Stimulated activated CD8-positive, alpha-beta memory T cell treated with anti-CD3 and anti-CD28 coated beads, Interleukin-7, amount 100 ng/mL, for 1 hour (primary cell): ENCODE measurements around the gene GALNT16.

Experiments
- DNase-seq, 2 donors: peaks; one replicate each; pipeline ENCODE4 v3.0.0-alpha.2; 2020; ENCODE audit warnings: low read depth in 2 of 2

The GALNT16 gene

DNA sequence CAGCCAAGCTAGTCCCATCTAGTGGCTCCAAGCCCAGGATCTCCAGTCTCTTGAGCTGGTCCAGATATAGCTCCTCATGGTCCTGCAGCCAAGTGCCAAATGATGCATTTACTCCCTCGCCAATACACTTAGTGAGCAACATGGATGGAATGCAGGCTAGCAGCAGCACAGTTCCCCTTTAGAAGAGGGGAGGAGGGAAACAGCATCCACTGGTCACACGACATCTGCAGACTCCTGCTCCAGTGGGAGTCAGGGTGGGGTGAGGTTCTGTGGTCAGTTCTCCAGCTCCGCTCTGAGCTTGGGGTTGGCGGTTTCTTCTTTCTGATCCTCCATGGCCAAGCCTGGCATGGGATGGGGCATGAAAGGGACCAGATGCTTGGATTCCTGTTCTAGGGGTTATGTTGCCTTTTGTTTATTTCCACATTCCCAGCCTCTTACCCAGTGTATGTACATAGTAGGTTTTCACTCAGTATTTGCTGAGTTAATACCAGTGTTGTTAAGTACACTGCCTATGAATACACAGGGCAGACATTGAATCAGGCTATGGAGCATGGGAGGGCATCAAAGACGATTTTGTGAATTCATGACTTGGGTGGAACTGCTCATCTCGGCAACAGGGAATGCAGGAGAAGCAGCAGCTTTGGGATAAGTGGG, 57.3 kb downstream of the GALNT16 start:
- DNase-seq = no peak

DNA sequence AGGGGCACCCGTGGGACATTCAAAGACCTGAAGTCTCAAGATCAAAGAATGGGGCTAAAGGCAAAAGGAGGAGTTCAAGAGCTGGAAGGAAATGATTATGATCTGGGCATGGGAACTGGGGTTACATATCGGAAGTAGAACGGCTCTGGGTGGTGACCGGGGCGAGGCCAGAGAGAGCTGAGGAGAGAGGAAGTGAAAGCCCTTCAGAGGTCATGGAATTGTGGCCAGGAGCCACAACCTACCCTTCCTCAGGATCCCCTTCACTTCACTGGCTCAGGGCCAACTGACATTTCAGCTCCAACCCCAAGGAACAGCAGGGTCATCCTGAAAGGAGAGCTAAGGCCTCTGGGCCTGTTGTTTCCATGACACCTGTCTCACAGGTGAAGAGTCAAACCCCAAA, 57.8 kb downstream of the GALNT16 start:
- no peak for DNase-seq

DNA sequence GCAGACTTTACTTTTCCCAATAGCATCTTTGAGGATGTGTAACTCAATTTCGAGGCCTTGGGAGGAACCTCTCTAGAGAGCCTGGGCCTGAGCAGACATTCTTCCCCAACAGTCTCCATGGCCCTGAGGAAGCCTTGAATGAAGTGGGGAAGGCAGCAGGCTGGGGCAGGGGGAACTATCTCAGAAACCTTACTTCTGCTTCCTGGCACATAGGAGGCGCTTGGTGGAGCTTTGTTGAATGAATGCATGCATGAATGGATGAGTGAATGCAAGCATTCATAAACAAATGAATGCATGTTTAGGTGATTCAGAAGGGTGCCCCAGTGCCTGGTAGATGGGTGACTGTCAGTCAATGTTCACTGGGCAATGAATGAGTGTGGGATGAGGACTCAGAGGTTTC, 58.3 kb downstream of the GALNT16 start:
- no peak for DNase-seq

DNA sequence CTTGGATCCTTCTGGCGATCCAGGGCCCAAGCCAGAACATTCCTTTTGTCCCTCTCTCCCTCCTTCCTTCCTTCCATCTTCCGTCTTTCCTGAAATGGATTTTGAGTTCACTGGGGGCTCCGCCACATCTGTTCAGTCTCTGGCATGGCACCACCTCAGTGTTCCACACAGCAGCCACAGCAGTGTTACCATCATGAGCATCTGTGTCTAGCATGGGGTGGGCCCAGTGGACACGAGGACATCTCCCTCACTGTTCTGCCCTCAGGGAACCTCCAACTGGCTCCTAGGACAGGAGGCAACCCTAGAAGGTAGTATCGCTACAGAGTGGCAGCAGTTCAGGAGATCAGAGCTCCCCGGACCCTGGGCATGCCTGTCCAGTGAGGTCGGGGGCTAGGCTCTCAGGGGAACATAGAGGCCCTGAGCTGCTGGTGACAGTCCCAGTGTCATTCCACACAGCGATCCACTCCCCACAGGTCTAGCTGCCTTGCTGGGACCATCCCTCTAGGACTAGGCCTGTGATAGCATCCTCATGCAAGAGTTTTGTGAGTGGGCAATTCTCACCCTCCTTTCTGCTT, 59.0 kb downstream of the GALNT16 start:
- no peak for DNase-seq

DNA sequence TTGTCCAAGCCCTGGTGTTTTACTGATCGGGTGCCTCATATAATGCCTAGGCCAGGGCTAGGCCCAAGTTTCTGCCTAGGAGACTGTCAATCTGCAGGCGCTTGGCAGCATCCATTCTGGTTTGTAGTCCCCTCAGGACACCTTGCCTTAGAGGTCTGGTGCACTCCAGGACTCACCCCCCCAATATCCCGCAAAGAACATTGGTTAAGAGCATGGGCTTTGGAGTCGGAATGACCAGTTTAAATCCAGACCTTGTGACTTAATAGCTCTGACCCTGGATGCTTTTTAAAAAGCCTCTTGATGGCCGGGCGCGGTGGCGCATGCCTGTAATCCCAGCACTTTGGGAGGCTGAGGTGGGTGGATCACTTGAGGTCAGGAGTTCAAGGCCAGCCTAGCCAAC, 60.0 kb downstream of the GALNT16 start:
- DNase-seq = no peak

DNA sequence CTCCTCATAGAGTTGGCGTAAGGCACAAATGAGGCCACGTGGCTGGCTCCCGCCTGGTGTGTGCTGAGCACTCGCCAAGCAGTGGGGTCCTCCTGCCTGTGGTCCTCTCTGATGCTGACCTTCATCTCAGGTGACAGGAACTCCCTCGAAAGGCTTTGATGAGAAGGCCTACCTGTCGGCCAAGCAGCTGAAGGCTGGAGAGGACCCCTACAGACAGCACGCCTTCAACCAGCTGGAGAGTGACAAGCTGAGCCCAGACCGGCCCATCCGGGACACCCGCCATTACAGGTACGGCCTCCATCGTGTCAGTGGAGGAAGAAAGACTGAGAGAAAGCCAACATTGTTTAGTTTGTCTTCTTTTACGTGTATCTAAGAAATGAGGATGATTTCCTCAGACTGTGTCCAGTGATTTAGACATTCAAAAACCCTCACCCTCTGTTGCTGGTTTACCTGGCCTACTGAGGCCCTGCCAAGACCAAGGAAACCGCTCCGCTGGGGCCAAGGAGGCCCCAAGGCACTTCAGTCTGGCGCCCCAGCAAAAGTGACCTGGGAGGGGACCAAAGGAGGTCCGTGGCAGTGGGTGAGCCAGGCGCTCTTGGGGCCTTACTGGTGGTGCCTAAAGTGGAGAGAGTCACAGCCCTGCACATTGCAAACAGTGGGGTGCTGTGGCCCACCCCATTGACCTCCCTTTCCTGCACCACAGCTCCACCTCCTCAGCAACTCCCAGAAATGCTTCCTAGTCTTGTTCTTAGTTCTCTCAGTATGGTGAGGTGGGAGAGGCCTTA, 60.8 kb downstream of the GALNT16 start:
- no peak for DNase-seq

DNA sequence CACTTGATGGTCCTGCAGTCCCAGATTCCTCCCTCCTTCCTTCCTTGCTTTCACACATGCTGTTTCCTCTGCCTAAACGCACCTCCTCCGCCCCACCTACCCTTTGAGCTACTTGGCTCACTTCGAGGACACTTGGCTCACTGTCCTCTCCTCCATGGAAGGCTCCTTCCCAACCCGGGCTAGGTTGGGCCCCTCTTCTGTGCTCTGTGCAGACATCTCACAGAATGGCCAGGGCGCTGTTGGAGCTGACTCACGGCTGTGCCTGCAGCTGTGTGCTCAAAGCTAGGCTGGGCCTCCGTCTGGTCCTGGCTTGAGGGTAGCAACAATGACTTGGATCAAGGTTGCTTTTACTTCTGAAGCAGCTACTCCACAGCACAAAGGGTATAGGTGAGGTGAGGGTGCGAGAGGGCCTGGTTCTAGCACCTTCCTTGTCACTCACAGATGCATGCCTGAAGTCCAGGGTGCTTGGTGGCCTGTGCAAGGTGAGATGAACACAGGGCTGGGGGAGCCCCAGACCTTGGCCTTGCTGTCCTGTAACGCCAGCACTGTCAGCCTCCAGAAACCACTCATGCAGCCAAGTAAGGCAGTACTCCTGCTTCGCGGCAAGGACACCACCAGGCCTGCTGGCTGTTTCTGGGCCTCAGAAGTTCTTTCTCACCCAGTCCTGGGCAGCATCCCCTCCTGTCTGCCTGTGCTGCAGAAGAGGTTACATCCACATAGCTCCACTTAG, 61.8 kb downstream of the GALNT16 start:
- DNase-seq = no peak

DNA sequence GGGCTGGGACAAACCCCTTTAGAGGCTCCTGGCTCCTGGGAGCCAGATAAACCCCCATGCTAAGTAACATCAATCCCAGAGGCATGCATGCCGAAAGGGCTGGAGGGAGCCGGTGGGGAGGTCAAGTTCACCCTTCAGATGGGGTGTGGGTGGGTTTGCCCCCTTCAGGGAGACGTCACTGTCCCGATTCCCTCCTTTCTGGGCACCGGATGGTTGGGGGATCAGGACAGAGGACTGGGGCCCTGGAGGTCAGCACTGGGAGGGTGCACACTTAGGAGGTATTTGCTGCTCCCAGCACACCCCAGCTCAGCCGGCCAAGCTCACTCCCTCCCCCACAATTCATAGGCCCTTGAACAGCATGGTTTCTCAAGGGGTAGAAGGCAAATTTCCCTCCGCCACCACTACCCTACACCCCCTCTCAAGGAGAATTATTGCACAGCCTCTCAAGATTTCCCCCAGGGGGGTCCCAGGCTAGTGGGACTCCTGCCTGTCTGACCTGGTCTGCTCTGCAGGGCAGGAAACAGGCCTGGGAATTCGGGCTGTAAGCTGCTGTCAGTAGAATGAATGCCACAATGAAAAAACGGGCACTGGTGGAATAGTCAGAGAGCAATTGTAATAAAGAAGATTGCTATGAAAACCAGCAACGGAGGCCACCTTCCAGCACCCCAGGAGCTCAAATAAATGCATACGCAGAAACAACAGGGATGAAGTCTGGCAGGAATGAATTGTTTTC, 63.5 kb downstream of the GALNT16 start:
- no peak for DNase-seq

DNA sequence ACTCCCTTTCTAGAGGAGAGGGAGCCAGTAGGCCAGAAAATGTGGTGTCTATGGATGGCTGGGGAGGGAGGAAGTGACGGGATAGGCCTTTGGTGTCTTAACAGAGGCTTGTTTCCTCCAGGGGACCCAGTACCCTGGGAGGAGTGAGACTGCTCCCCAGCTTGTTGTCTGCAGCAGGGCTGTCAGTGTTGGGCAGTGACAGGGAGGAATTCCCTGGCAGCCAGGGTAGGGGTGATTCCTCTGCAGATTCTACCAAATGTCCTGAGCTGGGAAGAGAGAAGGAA, 64.0 kb downstream of the GALNT16 start:
- DNase-seq = no peak

DNA sequence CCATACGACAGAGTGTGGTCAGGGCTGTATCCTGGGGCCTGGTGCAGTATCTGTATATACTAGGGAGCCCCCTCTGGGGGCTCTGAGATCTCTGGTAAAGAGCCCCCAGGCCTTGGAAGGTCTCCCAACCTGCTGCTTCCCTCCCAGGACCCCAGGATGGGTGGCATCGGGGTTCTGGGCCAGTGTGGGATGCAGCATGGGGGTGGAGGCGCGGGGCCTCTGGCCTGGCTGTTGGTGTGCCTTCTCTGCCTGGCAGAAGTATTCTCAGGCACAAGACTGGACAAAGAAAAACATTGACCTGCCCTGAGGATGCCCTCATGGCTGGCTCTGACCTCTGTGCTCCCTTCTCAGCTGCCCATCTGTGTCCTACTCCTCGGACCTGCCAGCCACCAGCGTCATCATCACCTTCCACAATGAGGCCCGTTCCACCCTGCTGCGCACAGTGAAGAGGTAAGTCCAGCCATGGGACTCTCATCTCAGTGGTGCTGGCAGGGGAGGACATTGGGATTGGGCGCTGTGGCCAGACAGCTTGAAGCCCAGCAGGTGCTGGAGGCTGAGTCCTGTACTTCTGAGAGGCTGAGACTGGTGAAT, 64.5 kb downstream of the GALNT16 start:
- DNase-seq = no peak

DNA sequence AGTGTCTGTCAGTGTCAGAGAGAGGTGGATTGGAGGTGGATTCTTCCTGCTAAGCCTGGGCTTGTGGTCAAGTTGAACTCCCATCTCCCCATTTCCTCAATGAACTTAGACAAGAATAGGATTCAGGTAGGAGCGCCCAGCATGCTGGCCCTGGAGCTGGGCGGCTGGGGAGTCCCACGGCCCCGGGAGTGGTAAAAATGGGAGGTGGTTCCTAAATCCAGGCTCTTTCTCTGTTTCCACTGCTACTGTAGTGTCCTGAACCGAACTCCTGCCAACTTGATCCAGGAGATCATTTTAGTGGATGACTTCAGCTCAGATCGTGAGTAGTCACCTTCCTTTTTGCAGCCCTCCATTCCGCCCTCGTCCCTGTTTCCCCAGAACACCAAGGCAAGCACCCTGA, 65.1 kb downstream of the GALNT16 start:
- no peak for DNase-seq

DNA sequence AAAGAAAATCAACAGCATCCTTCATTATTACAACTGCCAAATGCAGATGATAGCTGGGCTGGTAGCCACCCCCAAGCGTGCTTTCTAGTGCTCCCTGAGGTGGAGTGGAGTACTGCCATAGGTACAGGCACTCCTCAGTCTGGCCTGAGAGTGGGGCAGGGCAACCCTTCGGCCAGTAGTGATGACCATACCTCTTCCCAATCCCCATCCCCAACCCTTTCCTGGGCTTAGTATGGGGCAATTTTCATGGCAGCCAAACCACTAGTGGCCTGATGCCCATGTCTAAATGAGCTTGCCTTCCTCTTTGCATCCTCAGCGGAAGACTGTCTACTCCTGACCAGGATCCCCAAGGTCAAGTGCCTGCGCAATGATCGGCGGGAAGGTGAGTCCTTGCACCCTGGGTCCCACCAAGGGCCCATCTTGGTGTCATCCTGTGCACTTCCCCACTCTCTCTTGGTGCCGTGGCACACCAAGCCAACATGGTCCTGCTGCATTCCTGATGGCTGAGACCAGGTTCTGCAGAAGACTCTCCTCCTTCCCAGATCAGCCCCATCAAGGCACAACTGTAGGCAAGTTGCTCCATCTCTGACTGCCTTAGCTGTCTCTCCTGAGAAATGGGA, 65.8 kb downstream of the GALNT16 start:
- no peak for DNase-seq

DNA sequence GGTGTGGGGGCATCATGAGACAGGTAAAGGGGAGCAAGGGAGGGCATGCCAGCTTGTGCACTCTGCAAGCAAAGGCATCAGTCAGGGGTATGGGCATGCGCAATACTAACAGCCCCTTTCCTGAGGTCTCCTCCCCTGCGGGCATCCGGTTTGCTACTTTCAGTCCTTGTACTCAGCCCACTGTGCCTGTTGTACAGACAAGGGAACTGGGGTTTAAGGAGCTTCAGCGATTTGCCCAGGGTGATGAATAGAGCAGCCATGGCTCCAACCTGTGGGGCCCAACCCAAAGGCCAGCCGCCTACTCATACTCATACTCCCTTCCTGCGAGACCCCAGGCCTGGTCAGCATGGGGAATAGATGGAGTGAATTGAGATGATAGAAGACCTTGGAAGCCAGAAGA, 66.7 kb downstream of the GALNT16 start:
- no peak for DNase-seq

DNA sequence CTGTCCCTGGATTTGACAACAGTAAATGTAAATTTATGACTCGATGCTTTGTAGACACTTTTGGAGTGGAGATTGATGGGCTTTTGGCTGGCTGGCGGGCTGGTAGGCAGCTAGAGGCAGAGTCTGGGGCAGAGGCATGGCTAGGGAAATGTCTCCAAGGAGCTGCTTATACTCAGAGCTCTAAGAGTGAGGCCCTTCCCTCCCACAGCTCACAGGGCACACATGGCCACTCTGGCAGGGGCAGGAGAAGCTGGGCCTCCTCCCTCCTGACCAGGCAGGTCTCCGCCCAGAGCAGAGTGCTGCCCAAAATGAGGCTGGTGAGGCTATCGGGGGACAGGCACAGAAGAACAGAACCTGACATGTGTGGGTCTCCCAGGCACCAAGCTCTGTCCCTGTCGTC, 67.5 kb downstream of the GALNT16 start:
- DNase-seq = no peak

DNA sequence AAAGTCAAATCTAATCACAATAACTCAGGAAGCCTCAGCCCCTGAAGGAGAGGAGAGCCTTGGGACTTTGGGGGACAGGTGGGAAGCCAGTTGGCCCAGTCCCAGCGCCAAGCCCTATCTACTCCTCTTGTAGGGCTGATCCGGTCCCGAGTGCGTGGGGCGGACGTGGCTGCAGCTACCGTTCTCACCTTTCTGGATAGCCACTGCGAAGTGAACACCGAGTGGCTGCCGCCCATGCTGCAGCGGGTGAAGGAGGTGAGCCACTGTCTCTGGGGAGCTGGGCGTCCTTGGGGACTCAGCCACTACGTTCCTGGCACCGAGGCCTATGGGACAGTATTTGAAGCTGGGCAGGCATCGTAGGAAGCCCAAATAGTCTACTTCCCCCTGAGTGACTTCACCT, 68.4 kb downstream of the GALNT16 start:
- DNase-seq = no peak

DNA sequence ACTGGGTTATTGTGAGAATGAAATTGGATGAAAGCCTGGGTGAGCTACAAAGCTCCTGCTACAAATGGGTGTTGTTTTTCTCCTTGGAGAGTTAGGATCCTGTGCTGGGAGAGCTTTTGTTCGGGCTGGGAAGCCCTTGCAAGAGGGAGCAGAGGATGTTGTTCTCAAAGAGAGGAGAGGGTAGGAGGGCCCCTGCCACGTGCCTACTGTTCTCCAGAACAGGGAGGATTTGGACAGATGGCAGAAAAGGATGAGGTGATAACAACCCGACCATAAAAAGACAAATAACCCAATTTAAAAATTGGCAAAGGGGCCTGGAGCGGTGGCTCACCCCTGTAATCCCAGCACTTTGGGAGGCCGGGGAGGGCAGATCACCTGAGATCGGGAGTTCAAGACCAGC, 68.8 kb downstream of the GALNT16 start:
- no peak for DNase-seq

DNA sequence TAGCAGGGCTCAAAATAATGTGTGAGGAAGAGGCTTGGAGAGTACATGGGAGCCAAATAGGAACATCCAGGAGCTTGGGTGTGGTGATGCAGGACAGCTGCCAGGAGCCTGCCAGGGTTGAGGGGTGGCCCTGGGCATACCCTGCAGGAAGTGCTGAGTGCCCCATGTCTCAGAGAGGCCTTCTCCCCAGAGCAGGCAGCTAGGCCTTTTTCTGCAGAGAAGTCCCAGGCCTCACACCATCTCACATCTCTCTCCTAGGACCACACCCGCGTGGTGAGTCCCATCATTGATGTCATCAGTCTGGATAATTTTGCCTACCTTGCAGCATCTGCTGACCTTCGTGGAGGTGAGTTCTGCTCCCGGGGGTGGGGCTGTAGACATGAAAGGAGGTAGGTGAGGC, 71.2 kb downstream of the GALNT16 start:
- DNase-seq = no peak

DNA sequence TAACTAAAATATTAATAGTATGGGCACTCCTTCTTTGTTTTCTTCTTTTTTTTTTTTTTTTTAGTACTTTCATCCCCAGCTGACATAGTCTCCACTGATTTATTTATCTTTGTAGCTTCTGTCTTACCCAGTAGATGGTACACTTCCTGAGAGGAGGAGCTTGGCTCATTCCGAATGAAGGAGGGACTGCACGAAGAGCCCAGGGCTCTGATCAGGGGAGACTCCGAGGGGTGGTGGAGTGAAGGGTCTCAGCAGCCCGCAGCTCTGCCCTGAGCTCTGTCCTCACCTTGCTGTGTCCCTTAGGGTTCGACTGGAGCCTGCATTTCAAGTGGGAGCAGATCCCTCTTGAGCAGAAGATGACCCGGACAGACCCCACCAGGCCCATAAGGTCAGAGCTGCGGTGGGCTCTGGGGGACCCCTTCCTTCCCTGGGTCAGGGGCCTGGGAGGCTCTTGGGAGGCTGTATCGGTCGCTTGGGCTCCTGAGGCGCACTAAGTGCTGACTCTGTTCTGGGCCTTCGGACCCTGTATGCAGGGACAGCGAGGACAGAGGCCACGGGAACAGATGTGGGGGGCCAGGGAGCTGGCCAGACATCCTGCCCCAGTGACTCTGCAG, 72.9 kb downstream of the GALNT16 start:
- no peak for DNase-seq

DNA sequence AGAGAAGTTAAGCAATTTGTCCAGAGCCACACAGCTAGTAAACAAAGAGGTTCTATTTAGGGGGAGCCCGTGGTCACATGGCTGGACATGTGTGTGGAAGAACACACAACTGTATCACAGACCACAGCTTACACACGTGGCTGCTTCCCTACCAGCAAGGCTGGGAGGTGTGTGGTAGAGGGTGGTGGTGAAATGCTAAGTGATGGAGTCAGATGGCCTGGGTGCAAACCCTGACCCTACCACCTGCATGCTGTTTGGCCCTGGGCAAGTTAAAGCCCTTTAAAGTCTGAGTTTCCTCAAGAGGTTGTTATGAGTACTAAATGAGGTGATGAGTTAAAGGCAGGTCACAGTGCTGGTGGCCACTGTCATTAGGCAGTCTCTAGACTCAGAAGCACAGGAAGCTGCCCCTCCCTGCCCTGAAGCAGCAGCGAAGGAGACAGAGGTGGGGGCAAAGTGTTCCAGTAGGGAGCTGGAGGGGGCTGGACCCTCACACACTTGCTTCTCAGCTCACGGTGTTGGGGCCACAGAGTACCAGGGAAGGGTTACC, 73.9 kb downstream of the GALNT16 start:
- no peak for DNase-seq

DNA sequence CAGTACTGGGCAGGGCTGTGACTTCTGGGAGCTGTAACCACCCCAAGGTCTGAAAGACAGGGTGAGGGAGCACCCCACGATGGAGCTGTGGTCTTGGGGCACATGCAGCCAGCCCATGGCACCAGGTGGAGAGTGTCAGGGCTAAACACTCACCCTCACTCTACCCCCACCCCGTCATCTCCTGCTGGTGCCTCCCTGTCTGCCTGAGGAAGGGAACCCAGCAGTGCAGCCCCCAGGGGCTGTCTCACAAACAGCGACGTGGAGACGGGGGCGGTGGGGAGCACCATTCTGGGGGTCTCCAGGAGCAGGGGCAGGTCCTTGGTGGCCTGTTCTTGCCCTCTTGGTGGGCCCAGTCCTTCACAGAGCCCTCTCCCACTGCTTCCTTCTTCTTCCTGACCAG, 74.6 kb downstream of the GALNT16 start:
- DNase-seq = no peak

DNA sequence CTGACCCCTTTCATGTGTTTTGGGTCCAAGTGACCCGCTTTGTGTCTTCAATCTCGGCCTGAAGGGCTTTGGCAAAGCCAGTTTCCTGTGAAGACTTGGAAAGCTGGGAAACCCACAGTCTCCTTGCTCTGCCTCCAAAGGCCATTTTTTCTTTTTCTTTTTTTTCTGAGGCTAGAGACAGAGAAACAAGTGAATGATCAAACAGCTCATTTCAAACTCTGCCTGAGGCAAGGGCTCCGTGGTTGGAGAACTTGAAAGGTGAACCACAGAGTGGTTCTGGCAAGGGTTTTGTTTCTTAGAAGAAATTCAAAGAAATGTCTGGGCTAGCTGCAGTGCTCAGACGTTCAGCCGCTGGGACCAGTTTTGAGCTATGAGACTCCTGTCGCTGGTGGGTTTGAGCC, 75.4 kb downstream of the GALNT16 start:
- DNase-seq = no peak
